IPS-NIHi7 (cell line): Measurements from ENCODE around the gene CYTH4.
"Not testable (repeated sequence)": the region's sequence is repeated elsewhere in the genome, so short reads cannot be mapped to it uniquely, and the experiment has no call there.

ENCODE experiments used
- DNase-seq: peaks from one replicate; pipeline ENCODE4 v3.0.0; 2012; ENCODE audit warnings: mixed read lengths; ENCODE audit errors: extremely low spot score

CYTH4 gene

GRCh38 chr22:37328538-37329237 lies 46.4 kb downstream of the CYTH4 start:
- DNase-seq = not testable (repeated sequence)

- DNase-seq = no peak
Observed at GRCh38 chr22:37329238-37330140, 47.2 kb downstream of the CYTH4 start.

- peak; percentile 97 for DNase-seq
Observed at GRCh38 chr22:37330200-37331033, 48.1 kb downstream of the CYTH4 start.

GRCh38 chr22:37331034-37331428 lies 48.7 kb downstream of the CYTH4 start:
- no peak for DNase-seq

GRCh38 chr22:37331856-37332536 lies 49.7 kb downstream of the CYTH4 start:
- no peak for DNase-seq

GRCh38 chr22:37333724-37334460 lies 51.6 kb downstream of the CYTH4 start:
- DNase-seq = no peak

- no peak for DNase-seq
Observed at GRCh38 chr22:37334461-37334858, 52.2 kb downstream of the CYTH4 start.

- peak; percentile 76 for DNase-seq
Observed at GRCh38 chr22:37334859-37335805, 52.8 kb downstream of the CYTH4 start.

GRCh38 chr22:37335806-37336199 lies 53.5 kb downstream of the CYTH4 start:
- no peak for DNase-seq

GRCh38 chr22:37336579-37336978 lies 54.3 kb downstream of the CYTH4 start:
- no peak for DNase-seq

- DNase-seq = no peak
Observed at GRCh38 chr22:37337204-37337943, 55.1 kb downstream of the CYTH4 start.

GRCh38 chr22:37338539-37339246 lies 56.4 kb downstream of the CYTH4 start:
- DNase-seq = no peak

- peak; percentile 60 for DNase-seq
Observed at GRCh38 chr22:37340331-37341262, 58.3 kb downstream of the CYTH4 start.

GRCh38 chr22:37342065-37342464 lies 59.8 kb downstream of the CYTH4 start:
- DNase-seq = no peak

GRCh38 chr22:37343348-37343747 lies 61.0 kb downstream of the CYTH4 start:
- no peak for DNase-seq

GRCh38 chr22:37343863-37344734 lies 61.8 kb downstream of the CYTH4 start:
- no peak for DNase-seq
